Airway epithelial cell (primary cell): ENCODE results near the gene NUDCD3. TPM values are rescaled to one million over a fixed set of nuclear protein-coding genes. Genes with fewer than 3 reads are reported as not detected.

ENCODE experiments used
- total RNA-seq: library from RNA; depleted of rRNA; stranded (reverse); fragments of >200 nt; gene quantifications from 2 replicates; pipeline ENCODE4 v1.2.3, GENCODE V29; 2015

The NUDCD3 gene
- total RNA-seq, result 41.0 and 48.9 TPM in 2 replicates

DNA sequence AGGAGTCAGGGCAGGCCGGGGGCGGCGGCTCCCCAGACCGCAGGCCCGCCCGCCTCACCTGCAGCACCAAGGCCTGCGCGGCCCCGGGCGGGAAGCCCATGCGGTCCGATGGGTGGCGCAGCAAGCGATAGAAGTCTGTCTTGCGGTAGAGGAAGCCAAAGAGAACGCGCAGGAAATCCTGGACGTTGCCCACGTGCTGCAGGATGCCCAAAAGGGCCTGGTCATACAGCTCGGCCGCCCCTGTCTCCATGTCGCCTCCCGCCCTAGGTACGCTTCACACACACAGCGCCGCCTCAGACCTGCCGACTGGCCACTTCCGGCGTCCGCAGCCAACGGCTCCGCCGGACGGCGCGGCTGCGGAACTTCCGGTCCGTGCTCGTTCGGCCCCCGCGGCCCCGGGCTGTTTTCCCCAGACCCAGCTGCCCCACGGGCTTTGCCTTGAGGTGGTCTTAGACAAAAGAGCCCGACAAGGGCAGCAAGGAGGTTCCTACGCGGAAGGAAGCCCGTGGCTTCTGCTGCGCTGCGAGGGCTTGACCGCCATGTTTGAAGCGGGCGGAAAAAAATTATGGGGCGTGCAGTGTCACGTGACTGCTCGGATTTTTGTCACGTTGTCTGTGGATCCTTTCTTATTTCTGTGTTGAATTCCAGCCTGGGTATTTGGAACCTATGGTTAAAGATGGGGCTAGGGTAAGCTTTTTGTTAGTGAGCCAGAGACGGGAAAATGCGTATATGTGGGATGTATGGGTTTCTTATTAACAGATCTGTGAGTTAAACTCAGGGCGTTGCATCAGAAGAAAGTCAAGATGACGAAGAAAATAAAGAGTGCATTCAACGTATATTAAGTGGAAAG, at the start of gene NUDCD3:
Gene NUDCD3, minus strand, starts transcription at position 308 of the 850 bp plus-strand sequence. Its CDS starts 58 bp downstream, at position 250.

Other genes with a start within 250 kb of the NUDCD3 start
- 0.14 TPM in 1 of 2 replicates, not detected in the other for gene CAMK2B, start 165.1 kb downstream of the NUDCD3 start, total RNA-seq
- not detected in 2 replicates for gene NPC1L1, start 50.7 kb upstream of the NUDCD3 start, total RNA-seq
- 68.5 and 69.4 TPM in 2 replicates for gene DDX56, start 83.2 kb upstream of the NUDCD3 start, total RNA-seq
- gene TMED4, start 91.6 kb upstream of the NUDCD3 start, total RNA-seq, result 103 and 113 TPM in 2 replicates
- 82.2 and 97.5 TPM in 2 replicates for gene OGDH, start 116.0 kb upstream of the NUDCD3 start, total RNA-seq